A549 (cell line): ENCODE results near the gene ANKRD11. TPM values are rescaled to one million over a fixed set of nuclear protein-coding genes. Genes with fewer than 3 reads are reported as not detected.

Experiments used
- ATAC-seq, 2 experiments: fragments of 200-7000 bp in 1 of 2; fragments of >200 bp in 1 of 2; cut with Nextera tagmentation in 1 of 2; cut with Tn5 transposase in 1 of 2; 3 replicates each; pipeline versions ENCODE4 v1.8.0 to v1.9.1; 2018 to 2020; ENCODE audit warnings: mild to moderate bottlenecking in 1 of 2, moderate library complexity in 1 of 2
- CTCF ChIA-PET: fragments of 300-600 bp; sonication (Branson Sonifier 250); formaldehyde crosslinking; extraction: SDS; loops from one replicate; lab custom pipeline; 2021; ENCODE audit warnings: antibody characterized with exemption, inconsistent platforms; lab: Yijun Ruan, JAX
- POLR2A ChIA-PET: fragments of 350-600 bp; formaldehyde crosslinking; extraction: SDS; loops from one replicate; lab custom pipeline; 2021; ENCODE audit warnings: antibody characterized with exemption, inconsistent platforms; lab: Yijun Ruan, JAX
- DNase-seq, 2 experiments: peaks; one replicate each; pipeline versions ENCODE4 v3.0.0 to v3.0.0-alpha.2; 2011 to 2016; ENCODE audit warnings: low read depth in 1 of 2, low spot score in 1 of 2
- FAIRE-seq: peaks from 2 replicates; lab custom pipeline; 2011; peaks lifted over from hg19 to GRCh38; lab: Jason Lieb, UNC
- H3K27ac ChIP-seq, 2 experiments: fragments of >200 bp; sonication (Bioruptor Twin); formaldehyde crosslinking; 3 replicates each; pipeline ENCODE4 v1.5.1; 2016 to 2017
- H3K4me1 ChIP-seq: fragments of >200 bp; sonication (Bioruptor Twin); formaldehyde crosslinking; 3 replicates; pipeline ENCODE4 v1.6.1; 2016
- H3K4me2 ChIP-seq: fragments of >200 bp; sonication (Bioruptor Twin); formaldehyde crosslinking; 3 replicates; pipeline ENCODE4 v1.6.1; 2016
- H3K4me3 ChIP-seq: fragments of >200 bp; sonication (Bioruptor Twin); formaldehyde crosslinking; 3 replicates; pipeline ENCODE4 v1.5.1; 2016
- H3K9me3 ChIP-seq: fragments of >200 bp; sonication (Bioruptor Twin); formaldehyde crosslinking; 3 replicates; pipeline ENCODE4 v1.6.1; 2016
- CBX8 ChIP-seq: fragments of 200-600 bp; sonication (generic); IDR thresholded peaks from 2 replicates; pipeline ENCODE4 v1.6.1; 2016
- CEBPB ChIP-seq, 2 experiments: fragments of >200 bp in 1 of 2; sonication (Bioruptor Twin) in 1 of 2; formaldehyde crosslinking in 1 of 2; IDR thresholded peaks; 2 replicates each; pipeline ENCODE4 v1.6.1; 2012 to 2016
- CHD2 ChIP-seq: fragments of 150-350 bp; IDR thresholded peaks from 2 replicates; pipeline ENCODE4 v1.6.1; 2014; ENCODE audit warnings: low read length; ENCODE audit not compliant: partially characterized antibody
- EHMT2 ChIP-seq: fragments of 200-600 bp; sonication (generic); IDR thresholded peaks from 2 replicates; pipeline ENCODE4 v1.6.1; 2016; ENCODE audit warnings: antibody characterized with exemption, low read depth, mild to moderate bottlenecking, moderate library complexity
- FOSB ChIP-seq: fragments of 250-450 bp; sonication (Bioruptor Pico); IDR thresholded peaks from 2 replicates; pipeline ENCODE4 v1.5.0; 2020; ENCODE audit warnings: mild to moderate bottlenecking, moderate library complexity
- FOSL2 ChIP-seq, 2 experiments: fragments of 450-650 bp in 1 of 2; fragments of >200 bp in 1 of 2; sonication (Bioruptor Twin) in 1 of 2; formaldehyde crosslinking; IDR thresholded peaks; 2 replicates each; pipeline versions ENCODE4 v1.5.0 to v1.6.1; 2016 to 2020; ENCODE audit warnings: mild to moderate bottlenecking in 1 of 2, moderate library complexity in 1 of 2
- FOXS1 ChIP-seq: fragments of 250-450 bp; sonication (Bioruptor Pico); IDR thresholded peaks from 2 replicates; pipeline ENCODE4 v1.5.0; 2020; ENCODE audit warnings: mild to moderate bottlenecking, moderate library complexity
- JUN ChIP-seq, 2 experiments: fragments of >200 bp; sonication (Bioruptor Twin); formaldehyde crosslinking; IDR thresholded peaks; 2 replicates in 1 of 2; 3 replicates in 1 of 2; pipeline ENCODE4 v1.6.1; 2016 to 2017
- PHF8 ChIP-seq: fragments of 200-600 bp; sonication (generic); IDR thresholded peaks from 2 replicates; pipeline ENCODE4 v1.6.1; 2016; ENCODE audit warnings: low read depth, mild to moderate bottlenecking, antibody characterized with exemption, moderate library complexity, borderline replicate concordance
- RAD21 ChIP-seq, 2 experiments: fragments of >200 bp in 1 of 2; sonication (Bioruptor Twin) in 1 of 2; formaldehyde crosslinking in 1 of 2; IDR thresholded peaks in 1 of 2; conservative IDR thresholded peaks in 1 of 2; 2 replicates in 1 of 2; 3 replicates in 1 of 2; pipeline ENCODE4 v1.6.1; 2012 to 2018; ENCODE audit warnings: inconsistent platforms in 1 of 2
- RARB ChIP-seq: fragments of 250-450 bp; sonication (Bioruptor Pico); IDR thresholded peaks from 2 replicates; pipeline ENCODE4 v1.8.0; 2021; ENCODE audit warnings: mild to moderate bottlenecking, moderate library complexity
- RCOR1 ChIP-seq: fragments of 150-350 bp; IDR thresholded peaks from 2 replicates; pipeline ENCODE4 v1.6.1; 2014; ENCODE audit warnings: antibody characterized with exemption, low read length, low read depth
- SREBF2 ChIP-seq: fragments of 450-650 bp; IDR thresholded peaks from 2 replicates; pipeline ENCODE4 v1.6.1; 2014; ENCODE audit warnings: mild to moderate bottlenecking, moderate library complexity
- TP53 ChIP-seq: fragments of 250-450 bp; sonication (Bioruptor Pico); IDR thresholded peaks from 2 replicates; pipeline ENCODE4 v1.5.0; 2021; ENCODE audit warnings: mild to moderate bottlenecking, moderate library complexity
- USF2 ChIP-seq: fragments of 450-650 bp; IDR thresholded peaks from 2 replicates; pipeline ENCODE4 v1.6.1; 2014; ENCODE audit warnings: antibody characterized with exemption
- ZFP36 ChIP-seq: fragments of 450-650 bp; IDR thresholded peaks from 2 replicates; pipeline ENCODE4 v1.6.1; 2014; ENCODE audit warnings: borderline replicate concordance; ENCODE audit not compliant: partially characterized antibody
- ZNF302 ChIP-seq: fragments of 250-450 bp; sonication (Bioruptor Pico); IDR thresholded peaks from 2 replicates; pipeline ENCODE4 v1.9.0; 2021; ENCODE audit warnings: inconsistent platforms, mild to moderate bottlenecking, moderate library complexity
- ZSCAN20 ChIP-seq: fragments of 250-450 bp; sonication (Bioruptor Pico); IDR thresholded peaks from 2 replicates; pipeline ENCODE4 v1.8.0; 2022; ENCODE audit warnings: mild to moderate bottlenecking, moderate library complexity
- WGBS: methylation state at CpG from one replicate; pipeline ENCODE4 v1.1.6; 2017; ENCODE audit errors: missing lambda C conversion rate; 5-methylcytosine and 5-hydroxymethylcytosine counted together
- polyA plus RNA-seq, 4 experiments: library from polyadenylated mRNA; depleted of rRNA in 3 of 4; stranded (reverse); fragments of >200 nt; fragmentation: RNase III in 1 of 4; extraction: RNeasy Plus Mini Kit Qiagen cat#74134 plus additional on column Dnase treatment in 1 of 4; gene quantifications; 2 replicates in 3 of 4; 3 replicates in 1 of 4; pipeline ENCODE4 v1.2.3, GENCODE V29; 2011 to 2017
- TF ChIP-seq, protein P1 (sequence below): IDR thresholded peaks from 2 replicates; pipeline ENCODE4 v1.6.1; 2012
- TF ChIP-seq, protein P2 (sequence below): fragments of >200 bp; sonication (Bioruptor Twin); formaldehyde crosslinking; IDR thresholded peaks from 2 replicates; pipeline ENCODE4 v1.6.1; 2016
- TF ChIP-seq, protein P3 (sequence below): fragments of >200 bp; sonication (Bioruptor Twin); formaldehyde crosslinking; IDR thresholded peaks from 3 replicates; pipeline ENCODE4 v1.5.1; 2016

Gene ANKRD11
- polyA plus RNA-seq, 2 of the 4 experiments (the other 2 are of a cell fraction), result 53.6 to 54.9 TPM

- TF ChIP-seq ZSCAN20 (CRISPR knock-in tag), result no peak
- no peak for TF ChIP-seq RCOR1
These were observed 191.6 kb downstream of the ANKRD11 start (continued) for GRCh38 chr16:89298623-89299225.

DNA sequence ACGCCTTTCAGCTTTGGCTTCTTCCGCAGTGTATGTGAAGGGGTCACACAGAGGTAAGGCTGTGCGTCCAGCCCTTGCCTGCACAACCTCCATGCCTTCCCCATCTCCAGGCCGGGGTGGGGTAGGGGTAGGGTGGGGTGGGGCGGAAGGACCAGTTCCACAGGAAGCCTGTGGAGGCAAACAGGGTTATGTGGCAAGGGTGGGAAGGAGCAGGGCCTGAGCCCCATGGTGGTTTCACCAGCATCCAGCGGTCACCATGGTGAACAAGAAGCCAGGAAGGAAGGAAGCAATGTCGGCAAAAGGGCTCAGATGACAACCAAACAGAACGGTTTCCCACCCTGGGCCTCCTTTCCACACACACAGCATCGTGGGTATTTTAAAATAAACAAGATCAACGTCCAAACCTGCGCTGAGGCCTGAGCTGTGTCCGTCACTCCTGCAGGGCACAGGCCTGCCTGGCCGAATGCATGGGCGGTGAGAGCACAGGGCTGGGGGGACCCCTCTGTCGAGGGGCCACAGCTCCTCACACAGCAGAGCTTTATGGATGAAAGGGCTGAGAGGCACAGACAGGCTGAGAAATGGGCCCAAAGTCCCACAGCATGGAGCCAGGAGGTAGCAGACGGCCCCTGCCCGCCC, 192.3 kb downstream of the ANKRD11 start:
- Histone ChIP-seq H3K4me2 (no peak overlapping the region), H3K9me3 (no peaks in the 10 kb centered on the region), H3K27ac (peak overlapping the region in 1 of 2 experiments; percentile 7; a peak in 1 of 6 replicates), H3K4me1 (peaks cover 46% of the 10 kb centered on the region), H3K4me3 (no peak overlapping the region)
- DNase-seq (no peak), ATAC-seq (no peak), FAIRE-seq (no peak)
- ChIA-PET CTCF (interaction anchor here (0.8 to 4.1 kb wide), 3 partner anchors 10 to 21 kb away, joined by 4 to 23 read pairs (median 14); no protein-coding TSS in a partner anchor), POLR2A (no interaction called here)
- TF ChIP-seq CEBPB (IDR thresholded peaks at IDR 0.05), result no peak
- no peak for TF ChIP-seq CBX8
- no peak for TF ChIP-seq FOSB (CRISPR knock-in tag)
- TF ChIP-seq EHMT2, result no peak
- TF ChIP-seq CHD2, result no peak
- TF ChIP-seq, protein P1, sequence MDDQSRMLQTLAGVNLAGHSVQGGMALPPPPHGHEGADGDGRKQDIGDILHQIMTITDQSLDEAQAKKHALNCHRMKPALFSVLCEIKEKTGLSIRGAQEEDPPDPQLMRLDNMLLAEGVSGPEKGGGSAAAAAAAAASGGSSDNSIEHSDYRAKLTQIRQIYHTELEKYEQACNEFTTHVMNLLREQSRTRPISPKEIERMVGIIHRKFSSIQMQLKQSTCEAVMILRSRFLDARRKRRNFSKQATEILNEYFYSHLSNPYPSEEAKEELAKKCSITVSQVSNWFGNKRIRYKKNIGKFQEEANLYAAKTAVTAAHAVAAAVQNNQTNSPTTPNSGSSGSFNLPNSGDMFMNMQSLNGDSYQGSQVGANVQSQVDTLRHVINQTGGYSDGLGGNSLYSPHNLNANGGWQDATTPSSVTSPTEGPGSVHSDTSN, result no peak
- TF ChIP-seq, protein P2, sequence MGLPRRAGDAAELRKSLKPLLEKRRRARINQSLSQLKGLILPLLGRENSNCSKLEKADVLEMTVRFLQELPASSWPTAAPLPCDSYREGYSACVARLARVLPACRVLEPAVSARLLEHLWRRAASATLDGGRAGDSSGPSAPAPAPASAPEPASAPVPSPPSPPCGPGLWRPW, result no peak
- TF ChIP-seq JUN (IDR thresholded peaks at IDR 0.05), result no peak
- no peak for TF ChIP-seq PHF8
- TF ChIP-seq ZFP36, result no peak
- no peak for TF ChIP-seq FOSL2 (IDR thresholded peaks at IDR 0.05)
- TF ChIP-seq FOSL2 (CRISPR knock-in tag; IDR thresholded peaks at IDR 0.05), result no peak
- TF ChIP-seq ZSCAN20 (CRISPR knock-in tag), result no peak
- TF ChIP-seq FOXS1 (CRISPR knock-in tag), result no peak
- TF ChIP-seq RARB, result no peak
- no peak for TF ChIP-seq USF2
- no peak for TF ChIP-seq RAD21 (conservative IDR thresholded peaks at IDR 0.05 in 1 of 2, IDR thresholded peaks at IDR 0.05 in 1 of 2)
- TF ChIP-seq ZNF302 (CRISPR knock-in tag), result no peak
- TF ChIP-seq TP53 (CRISPR knock-in tag), result no peak
- TF ChIP-seq SREBF2, result no peak
- TF ChIP-seq, protein P3, sequence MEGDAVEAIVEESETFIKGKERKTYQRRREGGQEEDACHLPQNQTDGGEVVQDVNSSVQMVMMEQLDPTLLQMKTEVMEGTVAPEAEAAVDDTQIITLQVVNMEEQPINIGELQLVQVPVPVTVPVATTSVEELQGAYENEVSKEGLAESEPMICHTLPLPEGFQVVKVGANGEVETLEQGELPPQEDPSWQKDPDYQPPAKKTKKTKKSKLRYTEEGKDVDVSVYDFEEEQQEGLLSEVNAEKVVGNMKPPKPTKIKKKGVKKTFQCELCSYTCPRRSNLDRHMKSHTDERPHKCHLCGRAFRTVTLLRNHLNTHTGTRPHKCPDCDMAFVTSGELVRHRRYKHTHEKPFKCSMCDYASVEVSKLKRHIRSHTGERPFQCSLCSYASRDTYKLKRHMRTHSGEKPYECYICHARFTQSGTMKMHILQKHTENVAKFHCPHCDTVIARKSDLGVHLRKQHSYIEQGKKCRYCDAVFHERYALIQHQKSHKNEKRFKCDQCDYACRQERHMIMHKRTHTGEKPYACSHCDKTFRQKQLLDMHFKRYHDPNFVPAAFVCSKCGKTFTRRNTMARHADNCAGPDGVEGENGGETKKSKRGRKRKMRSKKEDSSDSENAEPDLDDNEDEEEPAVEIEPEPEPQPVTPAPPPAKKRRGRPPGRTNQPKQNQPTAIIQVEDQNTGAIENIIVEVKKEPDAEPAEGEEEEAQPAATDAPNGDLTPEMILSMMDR, result no peak
- WGBS, result 89% methylated on average over 14 of the region's 17 CpGs
